Upper lobe of left lung (tissue), 4 donors: ENCODE results near the gene CGB3.

Source experiments
- CTCF ChIP-seq, 6 experiments: fragments of 450-650 bp in 4 of 6; fragments of 200-600 bp in 2 of 6; sonication (generic) in 2 of 6; IDR thresholded peaks; one replicate each; pipeline ENCODE4 v1.5.1; 2016 to 2019; ENCODE audit warnings: antibody characterized with exemption in 6 of 6
- EP300 ChIP-seq, 4 donors: sonication (generic); formaldehyde crosslinking; IDR thresholded peaks; one replicate each; pipeline ENCODE4 v1.5.1; 2017; ENCODE audit warnings: antibody characterized with exemption in 4 of 4, control low read depth in 2 of 4
- POLR2A ChIP-seq, 4 donors: fragments of 450-650 bp; IDR thresholded peaks; one replicate each; pipeline ENCODE4 v1.5.1; 2016 to 2017; ENCODE audit warnings: antibody characterized with exemption in 4 of 4, mild to moderate bottlenecking in 2 of 4
- POLR2AphosphoS5 ChIP-seq, 2 donors: sonication (generic); formaldehyde crosslinking; IDR thresholded peaks; one replicate each; pipeline ENCODE4 v1.5.1; 2017; ENCODE audit warnings: antibody characterized with exemption in 2 of 2

GRCh38 chr19:49020931-49021895, 2.9 kb downstream of the CGB3 start:
- TF ChIP-seq POLR2A (IDR thresholded peaks at IDR 0.05) (no peak), CTCF (IDR thresholded peaks at IDR 0.05) (no peak), POLR2AphosphoS5 (IDR thresholded peaks at IDR 0.05) (no peak), EP300 (IDR thresholded peaks at IDR 0.05) (no peak)
